H9 (cell line): ENCODE data around the gene TTYH2. TPM values are rescaled to one million over a fixed set of nuclear protein-coding genes. Genes with fewer than 3 reads are reported as not detected.

Experiments
- DNase-seq: peaks from one replicate; pipeline ENCODE4 v3.0.0-alpha.2; 2017
- H2AFZ ChIP-seq: one replicate; pipeline ENCODE4 v1.6.1; 2013; ENCODE audit warnings: mild to moderate bottlenecking, low read length, control low read depth, moderate library complexity
- H2AK5ac ChIP-seq: 2 replicates; pipeline ENCODE4 v1.6.1; 2013; ENCODE audit warnings: low read length, control low read depth, mixed read lengths; ENCODE audit not compliant: insufficient read length
- H2BK120ac ChIP-seq: one replicate; pipeline ENCODE4 v1.6.1; 2013; ENCODE audit warnings: low read depth, mild to moderate bottlenecking, low read length, control low read depth, inconsistent platforms; ENCODE audit not compliant: poor library complexity, severe bottlenecking
- H2BK12ac ChIP-seq: 2 replicates; pipeline ENCODE4 v1.6.1; 2013; ENCODE audit warnings: low read length, control low read depth, mixed read lengths, low read depth; ENCODE audit not compliant: insufficient read length
- H2BK15ac ChIP-seq: 2 replicates; pipeline ENCODE4 v1.6.1; 2013; ENCODE audit warnings: low read depth, low read length, control low read depth
- H2BK20ac ChIP-seq: one replicate; pipeline ENCODE4 v1.6.1; 2013; ENCODE audit warnings: low read depth, mild to moderate bottlenecking, low read length, control low read depth, inconsistent platforms; ENCODE audit not compliant: poor library complexity, severe bottlenecking
- H2BK5ac ChIP-seq: 2 replicates; pipeline ENCODE4 v1.6.1; 2013; ENCODE audit warnings: low read length, control low read depth, mixed read lengths; ENCODE audit not compliant: insufficient read length
- H3K14ac ChIP-seq: 2 replicates; pipeline ENCODE4 v1.6.1; 2013; ENCODE audit warnings: low read length, control low read depth; ENCODE audit not compliant: insufficient read depth
- H3K18ac ChIP-seq: 2 replicates; pipeline ENCODE4 v1.6.1; 2013; ENCODE audit warnings: low read depth, mild to moderate bottlenecking, mixed read lengths, low read length, control low read depth; ENCODE audit not compliant: insufficient read length
- H3K23ac ChIP-seq: 2 replicates; pipeline ENCODE4 v1.6.1; 2013; ENCODE audit warnings: low read length, control low read depth, mixed read lengths, low read depth; ENCODE audit not compliant: insufficient read length
- H3K23me2 ChIP-seq: 2 replicates; pipeline ENCODE4 v1.6.1; 2013; ENCODE audit warnings: low read depth, mild to moderate bottlenecking, mixed read lengths, low read length, control low read depth; ENCODE audit not compliant: insufficient read length, poor library complexity, severe bottlenecking
- H3K27ac ChIP-seq: 2 replicates; pipeline ENCODE4 v1.5.1; 2013; ENCODE audit warnings: low read length, control low read depth, mixed read lengths, low read depth; ENCODE audit not compliant: insufficient read length
- H3K27me3 ChIP-seq: 2 replicates; pipeline ENCODE4 v1.6.1; 2013; ENCODE audit warnings: low read length, control low read depth, inconsistent platforms; ENCODE audit not compliant: insufficient read depth
- H3K4ac ChIP-seq: 2 replicates; pipeline ENCODE4 v1.6.1; 2013; ENCODE audit warnings: low read depth, mild to moderate bottlenecking, control low read depth, inconsistent platforms, low read length, moderate library complexity
- H3K4me1 ChIP-seq: 2 replicates; pipeline ENCODE4 v1.6.1; 2013; ENCODE audit warnings: low read length, control low read depth, inconsistent platforms; ENCODE audit not compliant: insufficient read depth
- H3K4me2 ChIP-seq: 2 replicates; pipeline ENCODE4 v1.6.1; 2013; ENCODE audit warnings: low read length, control low read depth, mixed read lengths; ENCODE audit not compliant: insufficient read length, insufficient read depth
- H3K56ac ChIP-seq: 2 replicates; pipeline ENCODE4 v1.6.1; 2013; ENCODE audit warnings: low read depth, mild to moderate bottlenecking, mixed read lengths, low read length, control low read depth; ENCODE audit not compliant: insufficient read length
- H3K79me1 ChIP-seq: 2 replicates; pipeline ENCODE4 v1.6.1; 2013; ENCODE audit warnings: low read depth, mild to moderate bottlenecking, moderate library complexity, low read length, control low read depth, inconsistent platforms; ENCODE audit not compliant: insufficient read depth, poor library complexity, severe bottlenecking
- H3K79me2 ChIP-seq: 2 replicates; pipeline ENCODE4 v1.6.1; 2013; ENCODE audit warnings: low read length, control low read depth, inconsistent platforms; ENCODE audit not compliant: insufficient read depth
- H3K9ac ChIP-seq: 2 replicates; pipeline ENCODE4 v1.6.1; 2013; ENCODE audit warnings: low read length, control low read depth, mixed read lengths; ENCODE audit not compliant: insufficient read length; ENCODE audit errors: extremely low read depth
- H3K9me3 ChIP-seq: one replicate; pipeline ENCODE4 v1.6.1; 2013; ENCODE audit warnings: low read depth, low read length, inconsistent platforms; ENCODE audit not compliant: control insufficient read depth
- H3T11ph ChIP-seq: one replicate; pipeline ENCODE4 v1.6.1; 2013; ENCODE audit warnings: mild to moderate bottlenecking, low read length, control low read depth, inconsistent platforms
- H4K20me1 ChIP-seq: one replicate; pipeline ENCODE4 v1.6.1; 2013; ENCODE audit not compliant: control insufficient read depth, insufficient read length, insufficient read depth
- H4K5ac ChIP-seq: 2 replicates; pipeline ENCODE4 v1.6.1; 2013; ENCODE audit warnings: low read depth, mild to moderate bottlenecking, mixed read lengths, low read length, control low read depth; ENCODE audit not compliant: insufficient read length
- H4K8ac ChIP-seq: replicated peaks from 2 replicates; pipeline ENCODE4 v1.6.1; 2013; ENCODE audit warnings: low read length, control low read depth, mixed read lengths, low read depth; ENCODE audit not compliant: insufficient read length
- H4K91ac ChIP-seq: 2 replicates; pipeline ENCODE4 v1.6.1; 2013; ENCODE audit warnings: low read depth, mild to moderate bottlenecking, moderate library complexity, mixed read lengths, low read length, control low read depth; ENCODE audit not compliant: insufficient read length
- H3K27ac Mint-ChIP-seq, 3 experiments: 2 replicates in 2 of 3; 3 replicates in 1 of 3; pipeline ENCODE4 v1.8.0; 2020 to 2021; ENCODE audit warnings: mixed read lengths in 3 of 3, mild to moderate bottlenecking in 1 of 3, moderate library complexity in 1 of 3
- H3K27me3 Mint-ChIP-seq: 2 replicates; pipeline ENCODE4 v1.8.0; 2021; ENCODE audit warnings: low read depth, mild to moderate bottlenecking, moderate library complexity, mixed read lengths
- H3K36me3 Mint-ChIP-seq, 3 experiments: 2 replicates in 2 of 3; 3 replicates in 1 of 3; pipeline ENCODE4 v1.8.0; 2020 to 2021; ENCODE audit warnings: low read depth in 3 of 3, mixed read lengths in 3 of 3; ENCODE audit not compliant: insufficient read depth in 1 of 3
- H3K4me1 Mint-ChIP-seq, 2 experiments: 2 replicates each; pipeline ENCODE4 v1.8.0; 2020; ENCODE audit warnings: mixed read lengths in 2 of 2
- H3K4me3 Mint-ChIP-seq, 2 experiments: 2 replicates in 1 of 2; 3 replicates in 1 of 2; pipeline ENCODE4 v1.8.0; 2020 to 2021; ENCODE audit warnings: mild to moderate bottlenecking in 2 of 2, mixed read lengths in 2 of 2, moderate library complexity in 1 of 2
- H3K9me3 Mint-ChIP-seq, 2 experiments: 2 replicates in 1 of 2; 3 replicates in 1 of 2; pipeline ENCODE4 v1.8.0; 2020; ENCODE audit warnings: mild to moderate bottlenecking in 2 of 2, mixed read lengths in 2 of 2, moderate library complexity in 1 of 2
- CTCF ChIP-seq: fragments of 200-600 bp; sonication (generic); conservative IDR thresholded peaks from 3 replicates; pipeline ENCODE4 v1.8.0; 2021; ENCODE audit warnings: antibody characterized with exemption, mild to moderate bottlenecking
- WGBS: extraction: QIAGEN DNeasy Blood & Tissue Kit; methylation state at CpG from one replicate; pipeline ENCODE4 v1.1.7; 2013; ENCODE audit warnings: missing lambda C conversion rate, low lambda C conversion rate, mixed read lengths; ENCODE audit not compliant: insufficient read length; ENCODE audit errors: extremely low coverage; 5-methylcytosine and 5-hydroxymethylcytosine counted together
- total RNA-seq: library from RNA; stranded (reverse); gene quantifications from 2 replicates; pipeline ENCODE4 v1.2.1, GENCODE V29; 2021

Gene TTYH2
- total RNA-seq, 1 experiment from 2014 or later: 1.6 TPM

- Histone ChIP-seq H4K91ac (no peak overlapping the region), H2BK12ac (no peak overlapping the region), H3K27me3 (no peaks in the 10 kb centered on the region), H2AFZ (no peak overlapping the region), H3K27ac (no peak overlapping the region), H3K4ac (no peak overlapping the region), H3K9me3 (no peaks in the 10 kb centered on the region), H4K5ac (no peak overlapping the region), H3K4me2 (no peak overlapping the region), H3K14ac (no peak overlapping the region), H2BK5ac (no peak overlapping the region), H3K23me2 (no peaks in the 10 kb centered on the region), H2BK20ac (no peak overlapping the region), H3K56ac (no peak overlapping the region), H3K79me1 (no peaks in the 10 kb centered on the region), H3K23ac (no peak overlapping the region), H3K9ac (no peak overlapping the region), H3K18ac (no peak overlapping the region), H2BK15ac (no peak overlapping the region), H3K79me2 (no peaks in the 10 kb centered on the region), H3T11ph (no peak overlapping the region), H3K4me1 (no peaks in the 10 kb centered on the region), H4K20me1 (no peaks in the 10 kb centered on the region), H2BK120ac (no peak overlapping the region), H2AK5ac (no peak overlapping the region), H4K8ac (no peak overlapping the region)
- Mint-ChIP-seq H3K4me3 (no peak overlapping the region), H3K36me3 (no peaks in the 10 kb centered on the region), H3K27ac (peak overlapping the region in 1 of 3 experiments; percentile 96; a peak in 2 of 7 replicates), H3K9me3 (no peaks in the 10 kb centered on the region), H3K4me1 (peaks cover 8 to 11% of the 10 kb centered on the region in 2 experiments), H3K27me3 (peaks cover 4% of the 10 kb centered on the region)
- no peak for TF ChIP-seq CTCF
- DNase-seq: no peak
- no CpG with 5 or more reads among the region's 20 CpGs for WGBS
These were observed 11.8 kb downstream of the TTYH2 start for GRCh38 chr17:74224959-74225725.
